Measurements from ENCODE around the gene ZNF48.

The ZNF48 gene

DNA sequence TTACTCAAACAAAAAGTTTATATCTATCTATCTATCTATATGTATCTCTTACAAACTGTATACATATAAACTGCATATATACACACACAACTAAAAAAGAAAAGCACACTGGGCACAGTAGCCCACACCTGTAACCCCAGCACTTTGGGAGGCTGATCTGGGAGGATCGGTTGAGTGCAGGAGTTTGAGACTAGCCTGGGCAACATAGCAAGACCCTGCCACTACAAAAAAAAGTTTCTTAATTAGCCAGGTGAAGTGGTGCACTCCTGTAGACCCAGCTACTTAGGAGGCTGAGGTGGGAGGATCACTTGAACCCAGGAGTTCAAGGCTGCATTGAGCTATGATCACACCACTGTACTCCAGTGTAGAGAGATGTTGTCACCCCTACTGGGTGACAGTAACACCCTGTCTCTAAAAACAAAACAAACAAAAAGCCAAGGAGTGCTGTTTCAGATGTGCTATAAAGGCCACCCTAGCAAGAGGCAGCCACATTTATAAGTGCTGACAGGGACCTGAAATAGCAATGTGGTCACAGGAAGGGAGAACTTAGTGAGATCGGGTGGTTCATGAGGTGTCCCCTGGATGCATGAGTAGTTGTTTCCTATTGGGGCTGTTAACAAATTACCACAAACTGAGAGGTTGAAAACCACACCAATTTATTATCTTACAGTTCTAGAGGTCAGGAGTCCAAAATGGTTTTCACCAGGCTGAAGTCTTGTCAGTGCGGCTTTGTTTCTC lies 44.9 kb upstream of the ZNF48 start:
- Histone ChIP-seq H3K27ac (no peak overlapping the region), H3K27me3 (no peaks in the 10 kb centered on the region), H3K9me3 (no peaks in the 10 kb centered on the region), H3K36me3 (peaks cover 0 to 42% (median 34%) of the 10 kb centered on the region in 3 donors), H3K4me1 (peaks cover 0 to 35% (median 33%) of the 10 kb centered on the region in 4 donors), H3K4me3 (no peak overlapping the region)
- TF ChIP-seq, protein P1, sequence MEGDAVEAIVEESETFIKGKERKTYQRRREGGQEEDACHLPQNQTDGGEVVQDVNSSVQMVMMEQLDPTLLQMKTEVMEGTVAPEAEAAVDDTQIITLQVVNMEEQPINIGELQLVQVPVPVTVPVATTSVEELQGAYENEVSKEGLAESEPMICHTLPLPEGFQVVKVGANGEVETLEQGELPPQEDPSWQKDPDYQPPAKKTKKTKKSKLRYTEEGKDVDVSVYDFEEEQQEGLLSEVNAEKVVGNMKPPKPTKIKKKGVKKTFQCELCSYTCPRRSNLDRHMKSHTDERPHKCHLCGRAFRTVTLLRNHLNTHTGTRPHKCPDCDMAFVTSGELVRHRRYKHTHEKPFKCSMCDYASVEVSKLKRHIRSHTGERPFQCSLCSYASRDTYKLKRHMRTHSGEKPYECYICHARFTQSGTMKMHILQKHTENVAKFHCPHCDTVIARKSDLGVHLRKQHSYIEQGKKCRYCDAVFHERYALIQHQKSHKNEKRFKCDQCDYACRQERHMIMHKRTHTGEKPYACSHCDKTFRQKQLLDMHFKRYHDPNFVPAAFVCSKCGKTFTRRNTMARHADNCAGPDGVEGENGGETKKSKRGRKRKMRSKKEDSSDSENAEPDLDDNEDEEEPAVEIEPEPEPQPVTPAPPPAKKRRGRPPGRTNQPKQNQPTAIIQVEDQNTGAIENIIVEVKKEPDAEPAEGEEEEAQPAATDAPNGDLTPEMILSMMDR (IDR thresholded peaks at IDR 0.05): no peak
- intact Hi-C loops (cut with DNase I; ENCODE audit: low total_unique reads): no loop called here
- DNase-seq: peak in 1 of 2 donors; percentile 15

DNA sequence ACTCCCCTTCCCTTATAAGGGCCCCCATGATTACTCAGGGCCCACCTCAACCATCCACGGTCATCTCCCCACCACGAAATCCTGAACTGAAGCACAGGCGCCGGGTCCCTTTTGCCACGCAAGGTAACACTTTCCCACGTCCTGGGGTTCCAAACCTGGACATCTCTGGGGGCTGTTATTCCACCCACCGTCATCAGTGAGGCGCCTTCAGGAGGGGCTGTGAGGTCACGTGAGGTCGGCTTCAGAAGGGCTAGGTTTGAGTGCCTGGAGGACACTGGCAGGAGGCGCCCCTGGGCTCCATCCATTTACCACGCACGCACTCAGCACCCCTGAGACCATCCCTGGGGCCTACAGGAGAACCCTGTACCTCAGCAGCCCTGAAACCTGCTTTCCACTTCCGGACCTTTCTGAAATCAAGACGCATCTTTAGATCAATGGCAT lies 44.2 kb upstream of the ZNF48 start:
- Histone ChIP-seq H3K9me3 (no peaks in the 10 kb centered on the region), H3K36me3 (peaks cover 0 to 42% (median 34%) of the 10 kb centered on the region in 3 donors), H3K27me3 (no peaks in the 10 kb centered on the region), H3K4me3 (no peak overlapping the region), H3K4me1 (peaks cover 0 to 41% (median 37%) of the 10 kb centered on the region in 4 donors), H3K27ac (no peak overlapping the region)
- TF ChIP-seq, protein P1 (IDR thresholded peaks at IDR 0.05): no peak
- DNase-seq: no peak
- intact Hi-C loops (cut with DNase I; ENCODE audit: low total_unique reads): no loop called here

DNA sequence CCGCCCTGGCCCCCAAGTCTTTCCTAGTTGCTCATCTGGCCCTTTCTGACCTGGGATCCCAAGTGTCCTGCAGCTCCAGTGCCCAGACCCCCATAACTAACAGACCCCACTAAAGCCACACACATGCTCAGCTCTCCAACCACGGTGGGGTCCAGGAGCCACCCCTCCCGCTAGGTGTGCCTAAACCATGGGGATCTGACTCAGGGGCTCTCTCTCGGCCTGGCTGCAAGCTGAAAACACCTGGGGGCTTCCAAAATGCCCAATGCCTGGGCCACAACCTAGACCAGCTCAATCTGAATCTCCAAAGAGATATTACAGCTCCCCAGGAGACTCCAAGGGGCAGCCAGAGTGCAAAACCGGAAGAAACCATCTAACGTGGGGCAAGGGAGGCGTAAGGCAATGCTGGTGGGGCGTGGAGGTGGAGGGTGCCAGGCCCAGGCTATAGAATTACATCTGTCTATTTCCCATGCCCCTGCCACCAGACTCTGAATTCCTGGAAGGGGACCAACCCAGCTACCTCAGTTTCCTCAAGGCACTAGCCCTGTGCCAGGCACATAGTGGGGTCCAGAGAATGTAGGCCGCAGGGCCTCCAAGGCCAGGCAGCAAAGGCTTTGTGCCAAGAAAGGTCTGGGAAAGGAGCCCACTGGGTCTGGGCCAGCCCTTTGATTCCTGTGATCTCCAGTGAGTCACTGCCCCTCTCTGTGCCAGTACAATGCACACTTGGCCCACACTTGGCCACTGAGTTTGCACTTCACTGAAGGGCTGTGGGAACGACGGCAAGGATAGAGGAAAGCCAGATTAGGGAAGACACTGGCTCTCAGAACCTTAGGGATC lies 43.4 kb upstream of the ZNF48 start:
- no peaks in the 10 kb centered on the region for H3K9me3 ChIP-seq
- H3K36me3 ChIP-seq: peaks cover 0 to 43% (median 34%) of the 10 kb centered on the region in 3 donors
- no peak overlapping the region for H3K4me3 ChIP-seq
- no peaks in the 10 kb centered on the region for H3K27me3 ChIP-seq
- TF ChIP-seq, protein P1 (IDR thresholded peaks at IDR 0.05): no peak
- DNase-seq: peak; percentile 86 to 93
- peak overlapping the region; percentile 52 to 86 for H3K27ac ChIP-seq
- H3K4me1 ChIP-seq: peaks cover 0 to 48% (median 45%) of the 10 kb centered on the region in 4 donors
- intact Hi-C loops (cut with DNase I; ENCODE audit: low total_unique reads): no loop called here

DNA sequence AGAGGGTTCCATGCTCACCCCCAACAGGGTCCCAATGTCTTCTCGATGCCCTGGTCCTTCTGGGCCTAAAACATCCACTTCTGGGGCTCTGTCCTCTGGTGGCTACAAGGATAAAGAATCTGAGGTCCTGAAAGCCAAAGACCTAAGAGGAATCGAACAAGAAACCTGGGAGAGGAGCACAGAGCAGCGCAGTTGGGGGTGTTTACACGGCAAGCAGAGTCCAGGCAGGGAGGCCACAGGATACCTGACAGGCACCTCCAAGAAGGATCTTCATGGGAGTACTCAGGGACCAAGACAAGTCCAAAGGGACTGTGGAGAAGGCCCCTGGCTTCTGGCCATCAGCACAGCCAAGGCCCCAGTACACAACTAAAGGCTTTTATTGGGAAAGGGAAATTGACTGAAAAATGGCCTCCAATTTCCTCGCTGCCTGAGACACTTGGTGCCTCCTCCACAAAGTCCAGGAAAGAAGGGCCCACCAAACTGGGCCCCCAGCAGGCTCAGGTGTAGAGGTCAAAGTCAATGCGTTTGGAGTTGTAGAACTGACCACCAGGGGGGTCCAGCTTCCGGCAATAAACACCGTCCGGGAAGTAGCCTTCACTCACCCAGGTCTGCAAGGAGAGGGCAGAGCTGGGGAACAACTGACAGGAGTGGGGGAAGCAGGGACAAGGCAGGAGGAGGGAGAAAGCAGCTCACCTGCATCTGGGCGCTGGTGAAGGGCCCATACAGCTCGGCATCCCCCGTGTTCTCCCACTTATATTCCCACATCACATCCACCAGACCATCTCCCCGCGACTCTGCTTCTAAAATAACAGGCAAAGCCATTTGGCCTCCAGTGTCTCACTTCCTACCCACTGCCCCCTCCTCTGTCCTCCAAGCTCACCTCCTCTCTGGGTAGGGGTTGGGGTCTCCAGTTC lies 42.5 kb upstream of the ZNF48 start:
- intact Hi-C loops (cut with DNase I; ENCODE audit: low total_unique reads): no loop called here
- DNase-seq: peak in 1 of 2 donors; percentile 66

More for the DNA sequence above, 42.5 kb upstream of the ZNF48 start:
- TF ChIP-seq, protein P1 (IDR thresholded peaks at IDR 0.05): no peak
- Histone ChIP-seq H3K4me3 (no peak overlapping the region), H3K27ac (peak overlapping the region; percentile 52 to 86), H3K9me3 (no peaks in the 10 kb centered on the region), H3K27me3 (no peaks in the 10 kb centered on the region), H3K4me1 (peaks cover 0 to 53% (median 46%) of the 10 kb centered on the region in 4 donors), H3K36me3 (peaks cover 5 to 52% (median 43%) of the 10 kb centered on the region in 3 donors)
